ENCODE measurements around the gene VTN. TPM values are rescaled to one million over a fixed set of nuclear protein-coding genes. Genes with fewer than 3 reads are reported as not detected.

VTN gene
- polyA plus RNA-seq, 1 donor from 2014 or later = 1.5 TPM

DNA sequence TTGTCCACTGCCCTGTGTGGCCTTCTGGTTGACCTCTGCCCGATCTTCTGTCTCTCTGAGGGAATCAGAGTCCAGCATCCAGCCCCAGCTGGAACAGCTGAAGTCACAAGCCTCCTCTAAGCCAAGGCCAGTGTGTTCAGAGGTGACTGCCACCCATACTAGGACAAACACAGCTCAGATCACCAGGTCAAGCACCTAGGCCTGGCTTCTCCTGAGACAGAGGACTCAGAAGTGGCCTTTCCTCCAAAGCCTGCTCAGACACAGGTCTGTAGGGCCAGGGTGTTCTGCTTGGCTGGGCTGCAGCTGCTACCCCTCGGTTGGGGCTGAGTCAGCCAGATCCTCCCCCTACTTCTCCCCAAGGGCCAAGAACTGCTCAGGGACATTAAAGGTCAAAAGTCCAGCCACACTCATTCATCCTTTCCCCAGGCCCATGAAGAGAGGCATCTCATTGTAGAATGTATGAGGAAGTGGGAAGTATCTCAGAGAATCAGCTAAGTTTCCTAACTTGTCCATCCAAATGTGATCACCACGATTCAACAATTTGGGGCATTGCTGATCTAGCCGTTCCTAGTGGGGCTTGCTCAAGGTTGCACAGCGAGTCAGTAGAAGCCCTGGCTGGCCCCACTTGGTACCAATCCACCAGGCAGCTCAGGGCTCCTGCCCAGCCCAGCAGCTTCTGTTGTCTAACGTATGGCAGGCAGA, 28.3 kb upstream of the VTN start:
- Histone ChIP-seq H3K27me3 (ENCODE audit: insufficient read depth, low read depth, low read length) (no peaks in the 10 kb centered on the region), H3K4me3 (ENCODE audit: low read length) (no peak overlapping the region), H3K36me3 (ENCODE audit: insufficient read depth, low read length) (peaks cover 5% of the 10 kb centered on the region), H3K9me2 (ENCODE audit: insufficient read depth, low read length) (no peaks in the 10 kb centered on the region), H4K20me1 (ENCODE audit: insufficient read depth) (no peaks in the 10 kb centered on the region), H3K9ac (ENCODE audit: low read length) (no peak overlapping the region), H3K79me2 (replicated peaks; ENCODE audit: insufficient read depth, low read length) (no peaks in the 10 kb centered on the region), H3K4me2 (ENCODE audit: low read length) (no peak overlapping the region), H3K27ac (ENCODE audit: low read length) (no peak overlapping the region), H3K9me3 (ENCODE audit: low read length) (no peaks in the 10 kb centered on the region), H2AFZ (ENCODE audit: low read depth, low read length) (no peak overlapping the region), H3F3A (ENCODE audit: insufficient read depth, low read length, poor library complexity, severe bottlenecking) (no peaks in the 10 kb centered on the region)
- no peak for TF ChIP-seq EP300 (conservative IDR thresholded peaks at IDR 0.05; ENCODE audit: poor library complexity, severe bottlenecking)
- TF ChIP-seq EZH2 (IDR thresholded peaks at IDR 0.05; ENCODE audit: borderline replicate concordance, insufficient read depth, low read length, poor library complexity, severe bottlenecking) = no peak
- TF ChIP-seq, protein P1, sequence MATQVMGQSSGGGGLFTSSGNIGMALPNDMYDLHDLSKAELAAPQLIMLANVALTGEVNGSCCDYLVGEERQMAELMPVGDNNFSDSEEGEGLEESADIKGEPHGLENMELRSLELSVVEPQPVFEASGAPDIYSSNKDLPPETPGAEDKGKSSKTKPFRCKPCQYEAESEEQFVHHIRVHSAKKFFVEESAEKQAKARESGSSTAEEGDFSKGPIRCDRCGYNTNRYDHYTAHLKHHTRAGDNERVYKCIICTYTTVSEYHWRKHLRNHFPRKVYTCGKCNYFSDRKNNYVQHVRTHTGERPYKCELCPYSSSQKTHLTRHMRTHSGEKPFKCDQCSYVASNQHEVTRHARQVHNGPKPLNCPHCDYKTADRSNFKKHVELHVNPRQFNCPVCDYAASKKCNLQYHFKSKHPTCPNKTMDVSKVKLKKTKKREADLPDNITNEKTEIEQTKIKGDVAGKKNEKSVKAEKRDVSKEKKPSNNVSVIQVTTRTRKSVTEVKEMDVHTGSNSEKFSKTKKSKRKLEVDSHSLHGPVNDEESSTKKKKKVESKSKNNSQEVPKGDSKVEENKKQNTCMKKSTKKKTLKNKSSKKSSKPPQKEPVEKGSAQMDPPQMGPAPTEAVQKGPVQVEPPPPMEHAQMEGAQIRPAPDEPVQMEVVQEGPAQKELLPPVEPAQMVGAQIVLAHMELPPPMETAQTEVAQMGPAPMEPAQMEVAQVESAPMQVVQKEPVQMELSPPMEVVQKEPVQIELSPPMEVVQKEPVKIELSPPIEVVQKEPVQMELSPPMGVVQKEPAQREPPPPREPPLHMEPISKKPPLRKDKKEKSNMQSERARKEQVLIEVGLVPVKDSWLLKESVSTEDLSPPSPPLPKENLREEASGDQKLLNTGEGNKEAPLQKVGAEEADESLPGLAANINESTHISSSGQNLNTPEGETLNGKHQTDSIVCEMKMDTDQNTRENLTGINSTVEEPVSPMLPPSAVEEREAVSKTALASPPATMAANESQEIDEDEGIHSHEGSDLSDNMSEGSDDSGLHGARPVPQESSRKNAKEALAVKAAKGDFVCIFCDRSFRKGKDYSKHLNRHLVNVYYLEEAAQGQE (IDR thresholded peaks at IDR 0.05; ENCODE audit: borderline replicate concordance) = no peak
- TF ChIP-seq TAF1 (IDR thresholded peaks at IDR 0.05; ENCODE audit: low read depth) = no peak
- TF ChIP-seq SMC3 (conservative IDR thresholded peaks at IDR 0.05; ENCODE audit: poor library complexity) = no peak
- TF ChIP-seq, protein P2, sequence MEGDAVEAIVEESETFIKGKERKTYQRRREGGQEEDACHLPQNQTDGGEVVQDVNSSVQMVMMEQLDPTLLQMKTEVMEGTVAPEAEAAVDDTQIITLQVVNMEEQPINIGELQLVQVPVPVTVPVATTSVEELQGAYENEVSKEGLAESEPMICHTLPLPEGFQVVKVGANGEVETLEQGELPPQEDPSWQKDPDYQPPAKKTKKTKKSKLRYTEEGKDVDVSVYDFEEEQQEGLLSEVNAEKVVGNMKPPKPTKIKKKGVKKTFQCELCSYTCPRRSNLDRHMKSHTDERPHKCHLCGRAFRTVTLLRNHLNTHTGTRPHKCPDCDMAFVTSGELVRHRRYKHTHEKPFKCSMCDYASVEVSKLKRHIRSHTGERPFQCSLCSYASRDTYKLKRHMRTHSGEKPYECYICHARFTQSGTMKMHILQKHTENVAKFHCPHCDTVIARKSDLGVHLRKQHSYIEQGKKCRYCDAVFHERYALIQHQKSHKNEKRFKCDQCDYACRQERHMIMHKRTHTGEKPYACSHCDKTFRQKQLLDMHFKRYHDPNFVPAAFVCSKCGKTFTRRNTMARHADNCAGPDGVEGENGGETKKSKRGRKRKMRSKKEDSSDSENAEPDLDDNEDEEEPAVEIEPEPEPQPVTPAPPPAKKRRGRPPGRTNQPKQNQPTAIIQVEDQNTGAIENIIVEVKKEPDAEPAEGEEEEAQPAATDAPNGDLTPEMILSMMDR (IDR thresholded peaks at IDR 0.05; ENCODE audit: poor library complexity, severe bottlenecking) = no peak
- TF ChIP-seq RAD21 (conservative IDR thresholded peaks at IDR 0.05) = no peak
- TF ChIP-seq MXI1 (conservative IDR thresholded peaks at IDR 0.05; ENCODE audit: poor library complexity, severe bottlenecking) = no peak
- TF ChIP-seq POLR2AphosphoS5 (IDR thresholded peaks at IDR 0.05) = no peak

DNA sequence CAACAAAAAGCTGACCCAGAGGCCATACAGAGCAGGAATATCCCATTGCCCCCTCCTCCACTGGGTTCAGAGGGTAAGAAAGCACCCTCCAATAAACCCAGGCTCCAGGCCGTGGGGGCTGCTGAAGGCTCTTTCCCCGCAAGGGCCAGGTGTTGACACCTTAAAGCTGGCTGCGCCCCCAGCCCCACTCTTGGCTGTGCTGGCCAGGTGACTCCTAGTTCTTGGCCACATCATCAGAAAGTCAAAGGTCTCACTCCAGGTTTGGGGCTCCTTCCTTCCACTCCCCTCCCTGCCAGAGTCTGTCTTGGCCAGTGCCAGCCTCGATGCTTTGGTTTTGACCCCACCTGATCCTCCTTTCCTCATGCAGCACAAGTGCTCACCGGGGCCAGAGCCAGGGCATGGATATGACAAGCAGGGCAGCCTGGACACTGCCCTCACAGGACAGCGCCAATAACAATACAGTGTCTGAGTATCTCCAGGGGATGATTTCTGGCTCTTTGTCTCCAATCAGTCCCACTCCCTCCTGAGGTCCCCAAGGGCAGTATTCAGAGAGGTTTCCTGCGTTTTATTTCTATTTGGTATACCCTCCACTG, 27.7 kb upstream of the VTN start:
- Histone ChIP-seq H3F3A (ENCODE audit: insufficient read depth, low read length, poor library complexity, severe bottlenecking) (no peaks in the 10 kb centered on the region), H3K27ac (ENCODE audit: low read length) (no peak overlapping the region), H4K20me1 (ENCODE audit: insufficient read depth) (no peaks in the 10 kb centered on the region), H3K79me2 (replicated peaks; ENCODE audit: insufficient read depth, low read length) (no peaks in the 10 kb centered on the region), H3K9me2 (ENCODE audit: insufficient read depth, low read length) (no peaks in the 10 kb centered on the region), H3K9ac (ENCODE audit: low read length) (no peak overlapping the region), H3K27me3 (ENCODE audit: insufficient read depth, low read depth, low read length) (no peaks in the 10 kb centered on the region), H3K4me3 (ENCODE audit: low read length) (no peak overlapping the region), H3K9me3 (ENCODE audit: low read length) (no peaks in the 10 kb centered on the region), H2AFZ (ENCODE audit: low read depth, low read length) (no peak overlapping the region), H3K4me2 (ENCODE audit: low read length) (no peak overlapping the region), H3K36me3 (ENCODE audit: insufficient read depth, low read length) (peaks cover 5% of the 10 kb centered on the region)
- no peak for TF ChIP-seq SMC3 (conservative IDR thresholded peaks at IDR 0.05; ENCODE audit: poor library complexity)
- no peak for TF ChIP-seq EZH2 (IDR thresholded peaks at IDR 0.05; ENCODE audit: borderline replicate concordance, insufficient read depth, low read length, poor library complexity, severe bottlenecking)
